IMR-90 (cell line): ENCODE data around the gene PRKAB1. TPM values are rescaled to one million over a fixed set of nuclear protein-coding genes. Genes with fewer than 3 reads are reported as not detected.

ENCODE experiments used
- ATAC-seq: fragments of 200-7000 bp; cut with Tn5 transposase; 2 replicates; pipeline ENCODE4 v1.9.1; 2020; ENCODE audit warnings: low read depth, mild to moderate bottlenecking, moderate library complexity
- BruUV-seq: library from RNA; stranded (reverse); fragments of 400-500 nt; replicated peaks from 2 replicates; lab custom pipeline; 2021; lab: Mats Ljungman, UMichigan
- CTCF ChIA-PET: fragments of 300-600 bp; formaldehyde crosslinking; extraction: SDS; loops from one replicate; lab custom pipeline; 2021; ENCODE audit warnings: antibody characterized with exemption; lab: Yijun Ruan, JAX
- POLR2A ChIA-PET: fragments of 300-600 bp; sonication (Branson Sonifier 250); formaldehyde crosslinking; loops from one replicate; lab custom pipeline; 2022; ENCODE audit warnings: antibody characterized with exemption; ENCODE audit not compliant: unreplicated experiment; lab: Charles Lee
- DNase-seq: peaks from one replicate; pipeline ENCODE4 v3.0.0; 2013
- H2AFZ ChIP-seq: replicated peaks from 2 replicates; pipeline ENCODE3; 2013; ENCODE audit warnings: low read length, mild to moderate bottlenecking; ENCODE audit not compliant: poor library complexity
- H2AK5ac ChIP-seq: 2 replicates; pipeline ENCODE4 v1.6.1; 2013; ENCODE audit warnings: low read depth, low read length, inconsistent platforms
- H2AK9ac ChIP-seq: replicated peaks from 2 replicates; pipeline ENCODE3; 2013; ENCODE audit warnings: mild to moderate bottlenecking, low read depth, low read length, moderate library complexity; ENCODE audit not compliant: poor library complexity
- H2BK120ac ChIP-seq: 2 replicates; pipeline ENCODE4 v1.6.1; 2013; ENCODE audit warnings: low read depth, low read length, inconsistent platforms
- H2BK15ac ChIP-seq: 3 replicates; pipeline ENCODE4 v1.6.1; 2013; ENCODE audit warnings: low read depth, low read length, inconsistent platforms
- H2BK20ac ChIP-seq: 2 replicates; pipeline ENCODE4 v1.6.1; 2013; ENCODE audit warnings: low read depth, mild to moderate bottlenecking, inconsistent platforms, low read length, moderate library complexity
- H2BK5ac ChIP-seq: 2 replicates; pipeline ENCODE4 v1.6.1; 2013; ENCODE audit warnings: mild to moderate bottlenecking, low read depth, low read length, inconsistent platforms; ENCODE audit not compliant: poor library complexity, severe bottlenecking
- H3K14ac ChIP-seq: replicated peaks from 2 replicates; pipeline ENCODE4 v1.6.1; 2013; ENCODE audit warnings: low read depth, low read length, inconsistent platforms
- H3K18ac ChIP-seq: 2 replicates; pipeline ENCODE4 v1.6.1; 2013; ENCODE audit warnings: low read depth, low read length, control low read depth
- H3K23ac ChIP-seq: 2 replicates; pipeline ENCODE4 v1.6.1; 2013; ENCODE audit warnings: low read depth, low read length, inconsistent platforms
- H3K27ac ChIP-seq: 2 replicates; pipeline ENCODE4 v1.5.1; 2013; ENCODE audit warnings: mild to moderate bottlenecking, control low read depth, low read length; ENCODE audit not compliant: insufficient read depth
- H3K27me3 ChIP-seq: 2 replicates; pipeline ENCODE4 v1.6.1; 2013; ENCODE audit warnings: low read length; ENCODE audit not compliant: control insufficient read depth, insufficient read depth
- H3K36me3 ChIP-seq: 2 replicates; pipeline ENCODE4 v1.6.1; 2013; ENCODE audit warnings: low read length, mixed read lengths; ENCODE audit not compliant: control insufficient read depth, insufficient read depth
- H3K4ac ChIP-seq: 2 replicates; pipeline ENCODE4 v1.6.1; 2013; ENCODE audit warnings: low read depth, low read length, inconsistent platforms
- H3K4me1 ChIP-seq: 2 replicates; pipeline ENCODE4 v1.6.1; 2013; ENCODE audit warnings: low read length, mixed read lengths; ENCODE audit not compliant: control insufficient read depth, insufficient read depth
- H3K4me2 ChIP-seq: 2 replicates; pipeline ENCODE4 v1.6.1; 2013; ENCODE audit warnings: low read depth, mild to moderate bottlenecking, control low read depth, low read length, moderate library complexity
- H3K4me3 ChIP-seq: 2 replicates; pipeline ENCODE4 v1.5.1; 2013; ENCODE audit warnings: low read depth, mild to moderate bottlenecking, control low read depth, low read length, moderate library complexity; ENCODE audit not compliant: insufficient read depth
- H3K56ac ChIP-seq: 2 replicates; pipeline ENCODE4 v1.6.1; 2013; ENCODE audit warnings: low read length, inconsistent platforms; ENCODE audit not compliant: insufficient read depth; ENCODE audit errors: extremely low read depth
- H3K79me1 ChIP-seq, 2 experiments: 2 replicates each; pipeline ENCODE4 v1.6.1; 2013; ENCODE audit warnings: low read length in 2 of 2, inconsistent platforms in 1 of 2, low read depth in 1 of 2
- H3K9ac ChIP-seq: 2 replicates; pipeline ENCODE4 v1.6.1; 2013; ENCODE audit warnings: low read depth, low read length, control low read depth
- H3K9me1 ChIP-seq: 2 replicates; pipeline ENCODE4 v1.6.1; 2013; ENCODE audit warnings: low read length, inconsistent platforms; ENCODE audit not compliant: insufficient read depth
- H3K9me3 ChIP-seq: 2 replicates; pipeline ENCODE4 v1.6.1; 2013; ENCODE audit warnings: low read length; ENCODE audit not compliant: control insufficient read depth, insufficient read depth
- H4K20me1 ChIP-seq: 2 replicates; pipeline ENCODE4 v1.6.1; 2013; ENCODE audit warnings: low read length, inconsistent platforms; ENCODE audit not compliant: insufficient read depth
- H4K5ac ChIP-seq: 2 replicates; pipeline ENCODE4 v1.6.1; 2013; ENCODE audit warnings: mild to moderate bottlenecking, low read depth, low read length, control low read depth
- H4K8ac ChIP-seq, 2 experiments: 2 replicates each; pipeline ENCODE4 v1.6.1; 2013; ENCODE audit warnings: low read depth in 2 of 2, low read length in 2 of 2, control low read depth in 1 of 2, inconsistent platforms in 1 of 2
- H4K91ac ChIP-seq: 2 replicates; pipeline ENCODE4 v1.6.1; 2013; ENCODE audit warnings: low read depth, low read length, inconsistent platforms; ENCODE audit not compliant: insufficient read depth
- NFE2L2 ChIP-seq: fragments of 150-350 bp; IDR thresholded peaks from 2 replicates; pipeline ENCODE4 v1.6.1; 2016; ENCODE audit warnings: low read depth, mild to moderate bottlenecking, low read length
- WGBS, 2 experiments: methylation state at CpG; one replicate each; pipeline versions ENCODE4 v1.1.5 to v1.1.7; 2013; ENCODE audit warnings: missing lambda C conversion rate in 2 of 2; ENCODE audit not compliant: insufficient read length in 1 of 2; ENCODE audit errors: extremely low coverage in 2 of 2; 5-methylcytosine and 5-hydroxymethylcytosine counted together
- dilution Hi-C: fragments of 300-500 bp; cut with HindIII; formaldehyde crosslinking; loops from one replicate; pipeline ENCODE4 v1.14.3; 2018; ENCODE audit warnings: low sequenced_read_pairs; ENCODE audit not compliant: unreplicated experiment
- in situ Hi-C: fragments of 300-500 bp; cut with MboI; formaldehyde crosslinking; loops from 3 replicates; pipeline ENCODE4 v1.14.3; 2019; ENCODE audit warnings: low sequenced_read_pairs, inconsistent platforms, mixed read lengths
- intact Hi-C: fragments of 100-400 bp; cut with micrococcal nuclease; formaldehyde crosslinking; loops from 2 replicates; pipeline ENCODE4 v1.10.0; 2022
- polyA plus RNA-seq, 3 experiments: library from polyadenylated mRNA; depleted of rRNA; stranded (reverse); fragments of >200 nt; gene quantifications; 2 replicates each; pipeline ENCODE4 v1.2.3, GENCODE V29; 2012; ENCODE audit warnings: low replicate concordance in 1 of 3
- total RNA-seq: library from RNA; depleted of rRNA; stranded (reverse); fragments of >200 nt; gene quantifications from 2 replicates; pipeline ENCODE4 v1.2.3, GENCODE V29; 2012

Gene PRKAB1
- total and polyA plus RNA-seq, 2 of the 4 experiments (the other 2 are of a cell fraction): 9.7 to 19.3 TPM

DNA sequence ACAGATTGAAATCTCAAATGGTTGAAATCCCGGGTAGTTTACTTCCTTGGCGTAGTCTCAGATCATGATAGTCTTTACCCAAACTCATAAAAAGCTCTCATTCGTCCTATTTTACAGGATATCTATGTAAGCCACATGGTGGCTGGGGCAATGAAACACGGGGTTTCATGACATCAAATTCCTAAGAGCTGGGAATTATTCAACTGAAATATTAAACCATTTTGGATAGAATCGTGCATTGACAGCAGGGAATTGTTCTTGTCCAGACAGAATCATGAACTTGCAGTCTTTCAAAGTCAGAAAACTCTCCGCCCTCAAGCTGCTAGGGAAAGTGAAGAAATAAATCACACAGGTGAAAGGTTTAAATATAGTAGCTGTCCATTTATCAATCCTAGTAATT lies 33.2 kb upstream of the PRKAB1 start:
- Histone ChIP-seq H4K8ac (no peak overlapping the region), H4K20me1 (no peaks in the 10 kb centered on the region), H3K4ac (no peak overlapping the region), H2AFZ (no peak overlapping the region), H3K36me3 (no peaks in the 10 kb centered on the region), H3K23ac (no peak overlapping the region), H3K27me3 (no peaks in the 10 kb centered on the region), H2AK9ac (no peak overlapping the region), H2BK120ac (no peak overlapping the region), H4K5ac (no peak overlapping the region), H3K27ac (no peak overlapping the region), H2BK5ac (no peak overlapping the region), H3K4me2 (no peak overlapping the region), H3K9me3 (no peaks in the 10 kb centered on the region), H3K4me1 (no peaks in the 10 kb centered on the region), H3K9me1 (no peaks in the 10 kb centered on the region), H3K9ac (no peak overlapping the region), H2BK20ac (no peak overlapping the region), H3K18ac (no peak overlapping the region), H2BK15ac (no peak overlapping the region), H3K4me3 (no peak overlapping the region), H3K14ac (no peak overlapping the region), H4K91ac (no peak overlapping the region), H2AK5ac (no peak overlapping the region), H3K56ac (no peak overlapping the region), H3K79me1 (no peaks in the 10 kb centered on the region)
- POLR2A ChIA-PET: no interaction called here
- in situ Hi-C loops: no loop called here
- WGBS, 2 experiments: no CpG with 5 or more reads among the region's 6 CpGs
- TF ChIP-seq NFE2L2: no peak
- BruUV-seq: no TSS peak
- dilution Hi-C loops: no loop called here
- no peak for DNase-seq
- intact Hi-C loops: no loop called here
- CTCF ChIA-PET: interaction anchor here (0.6 kb wide), 1 partner anchor 208 kb away, joined by 3 read pairs; no protein-coding TSS in a partner anchor
- no peak for ATAC-seq
